K562 (cell line): ENCODE results near the gene TMEM132C. TPM values are rescaled to one million over a fixed set of nuclear protein-coding genes. Genes with fewer than 3 reads are reported as not detected.

Experiments used
- ATAC-seq: fragments of 200-7000 bp; cut with Tn5 transposase; 3 replicates; pipeline ENCODE4 v1.9.1; 2020; ENCODE audit warnings: moderate library complexity
- BruUV-seq: library from RNA; stranded (reverse); fragments of 400-500 nt; replicated peaks from 2 replicates; lab custom pipeline; 2021; lab: Mats Ljungman, UMichigan
- CTCF ChIA-PET: fragments of 300-600 bp; formaldehyde crosslinking; extraction: SDS; loops from one replicate; lab custom pipeline; 2021; ENCODE audit warnings: low intra/inter-chr PET ratio; lab: Yijun Ruan, JAX
- POLR2A ChIA-PET: fragments of 300-600, 350-650 bp; sonication (Branson Sonifier 250); formaldehyde crosslinking; extraction: SDS; loops from one replicate; lab custom pipeline; 2021; ENCODE audit warnings: antibody characterized with exemption, inconsistent platforms; lab: Yijun Ruan, JAX
- DNase-seq, 4 experiments: peaks; one replicate each; pipeline versions ENCODE4 v3.0.0 to v3.0.0-alpha.2; 2011 to 2018; ENCODE audit warnings: low spot score in 3 of 4, mixed read lengths in 3 of 4; ENCODE audit errors: extremely low read depth in 1 of 4
- FAIRE-seq: peaks from 2 replicates; lab custom pipeline; 2011; peaks lifted over from hg19 to GRCh38; lab: Jason Lieb, UNC
- H2AFZ ChIP-seq: 2 replicates; pipeline ENCODE4 v1.6.0; 2011; ENCODE audit warnings: low read depth, low read length, control low read depth, inconsistent platforms
- H3K27ac ChIP-seq: fragments of 200-600 bp; 3 replicates; pipeline ENCODE4 v1.8.0; 2011; ENCODE audit warnings: low read depth, mild to moderate bottlenecking, control low read depth, inconsistent platforms, low read length, moderate library complexity, mixed read lengths; ENCODE audit errors: extremely low read depth
- H3K27me3 ChIP-seq, 2 experiments: fragments of 300-600 bp in 1 of 2; 2 replicates in 1 of 2; 3 replicates in 1 of 2; pipeline versions ENCODE4 v1.6.0 to v1.8.0; 2011; ENCODE audit warnings: inconsistent platforms in 2 of 2, low read length in 2 of 2, mild to moderate bottlenecking in 1 of 2, mixed read lengths in 1 of 2, moderate library complexity in 1 of 2; ENCODE audit not compliant: control insufficient read depth in 2 of 2, insufficient read depth in 2 of 2
- H3K36me3 ChIP-seq: fragments of 300-600 bp; 3 replicates; pipeline ENCODE4 v1.8.0; 2011; ENCODE audit warnings: mild to moderate bottlenecking, low read length, inconsistent platforms; ENCODE audit not compliant: control insufficient read depth, insufficient read depth
- H3K4me1 ChIP-seq, 2 experiments: fragments of 200-600 bp in 1 of 2; replicated peaks in 1 of 2; 2 replicates in 1 of 2; 3 replicates in 1 of 2; pipeline versions ENCODE4 v1.5.1 to v1.8.0; 2011; ENCODE audit warnings: inconsistent platforms in 2 of 2, low read length in 2 of 2, mild to moderate bottlenecking in 1 of 2, mixed read lengths in 1 of 2, moderate library complexity in 1 of 2; ENCODE audit not compliant: control insufficient read depth in 2 of 2, insufficient read depth in 2 of 2
- H3K4me2 ChIP-seq: 2 replicates; pipeline ENCODE4 v1.6.1; 2011; ENCODE audit warnings: low read length, control low read depth, inconsistent platforms, mixed read lengths; ENCODE audit not compliant: insufficient read depth
- H3K4me3 ChIP-seq: fragments of 200-600 bp; sonication (generic), shearing (Covaris generic); 2 replicates; pipeline ENCODE4 v1.5.1; 2016; ENCODE audit warnings: control low read depth, inconsistent platforms
- H3K79me2 ChIP-seq: fragments of 200-600 bp; 3 replicates; pipeline ENCODE4 v1.8.0; 2011; ENCODE audit warnings: low read length, inconsistent platforms; ENCODE audit not compliant: control insufficient read depth, insufficient read depth
- H3K9ac ChIP-seq, 2 experiments: 2 replicates each; pipeline versions ENCODE4 v1.6.0 to v1.6.1; 2011; ENCODE audit warnings: low read depth in 2 of 2, low read length in 2 of 2, control low read depth in 1 of 2, inconsistent platforms in 1 of 2, mild to moderate bottlenecking in 1 of 2, mixed read lengths in 1 of 2; ENCODE audit not compliant: insufficient read depth in 1 of 2
- H3K9me1 ChIP-seq: one replicate; pipeline ENCODE4 v1.6.0; 2011; ENCODE audit warnings: inconsistent platforms, mild to moderate bottlenecking, low read length, moderate library complexity; ENCODE audit not compliant: control insufficient read depth, insufficient read depth
- H3K9me3 ChIP-seq: replicated peaks from 2 replicates; pipeline ENCODE4 v1.5.1; 2011; ENCODE audit warnings: low read depth, low read length, inconsistent platforms; ENCODE audit not compliant: control insufficient read depth, insufficient read depth
- H4K20me1 ChIP-seq: replicated peaks from 2 replicates; pipeline ENCODE4 v1.6.1; 2011; ENCODE audit warnings: low read length, inconsistent platforms, mixed read lengths; ENCODE audit not compliant: control insufficient read depth, insufficient read depth
- ATF6 ChIP-seq: sonication (generic); formaldehyde crosslinking; IDR thresholded peaks from 2 replicates; pipeline ENCODE4 v1.4.0; 2020; ENCODE audit warnings: mild to moderate bottlenecking, missing genetic modification reagents
- CBX8 ChIP-seq: fragments of 200-600 bp; sonication (generic); IDR thresholded peaks from 2 replicates; pipeline ENCODE4 v1.6.1; 2012; ENCODE audit warnings: borderline replicate concordance, mixed run types, low read depth, mild to moderate bottlenecking, moderate library complexity, mixed read lengths, low read length, control low read depth, inconsistent platforms; ENCODE audit not compliant: poor library complexity, severe bottlenecking; ENCODE audit errors: extremely low read depth
- HNRNPUL1 ChIP-seq: fragments of 200-400 bp; formaldehyde crosslinking; IDR thresholded peaks from 2 replicates; pipeline ENCODE4 v1.6.1; 2017; ENCODE audit warnings: low read length
- KLF10 ChIP-seq: fragments of 250-450 bp; sonication (Bioruptor Pico); IDR thresholded peaks from 2 replicates; pipeline ENCODE4 v1.6.1; 2021; ENCODE audit warnings: matching md5 sums
- MECOM ChIP-seq: fragments of 250-450 bp; sonication (Bioruptor Pico); IDR thresholded peaks from 2 replicates; pipeline ENCODE4 v1.8.0; 2022; ENCODE audit warnings: inconsistent platforms
- MYC ChIP-seq, 2 experiments: fragments of 250-450 bp in 1 of 2; sonication (Bioruptor Pico) in 1 of 2; IDR thresholded peaks; 2 replicates each; pipeline versions ENCODE4 v1.5.1 to v1.6.1; 2012 to 2021; ENCODE audit warnings: low read depth in 2 of 2, borderline replicate concordance in 1 of 2, improper control_type of control experiment in 1 of 2, low read length in 1 of 2, mild to moderate bottlenecking in 1 of 2, moderate library complexity in 1 of 2
- NCOA1 ChIP-seq: fragments of 450-650 bp; IDR thresholded peaks from 2 replicates; pipeline ENCODE4 v1.6.1; 2016; ENCODE audit warnings: low read depth
- NCOA6 ChIP-seq: fragments of 450-650 bp; IDR thresholded peaks from 2 replicates; pipeline ENCODE4 v1.6.1; 2017; ENCODE audit warnings: mild to moderate bottlenecking
- SREBF2 ChIP-seq: sonication (generic); formaldehyde crosslinking; IDR thresholded peaks from 2 replicates; pipeline ENCODE4 v1.4.0; 2020; ENCODE audit warnings: mild to moderate bottlenecking, missing genetic modification reagents
- TCF7L2 ChIP-seq: fragments of 150-350 bp; IDR thresholded peaks from 2 replicates; pipeline ENCODE4 v1.6.1; 2016; ENCODE audit warnings: low read depth, mild to moderate bottlenecking, low read length, moderate library complexity
- TSC22D4 ChIP-seq: fragments of 450-650 bp; IDR thresholded peaks from 2 replicates; pipeline ENCODE4 v1.6.1; 2016; ENCODE audit warnings: missing genetic modification characterization, missing biosample characterization, control low read depth
- ZHX1 ChIP-seq: fragments of 150-350 bp; conservative IDR thresholded peaks from 2 replicates; pipeline ENCODE4 v1.6.1; 2014; ENCODE audit warnings: low read length
- ZNF316 ChIP-seq: fragments of 450-650 bp; IDR thresholded peaks from 2 replicates; pipeline ENCODE4 v1.6.1; 2016
- ZNF561 ChIP-seq: fragments of 450-650 bp; formaldehyde crosslinking; conservative IDR thresholded peaks from 2 replicates; pipeline ENCODE4 v1.4.0; 2020; ENCODE audit warnings: mild to moderate bottlenecking, moderate library complexity
- WGBS: fragments of 100-300 bp; shearing (Covaris generic); methylation state at CpG from one replicate; pipeline ENCODE4 v1.1.6; 2016; ENCODE audit warnings: low coverage, mixed read lengths; ENCODE audit not compliant: insufficient coverage; ENCODE audit errors: missing lambda C conversion rate; 5-methylcytosine and 5-hydroxymethylcytosine counted together
- in situ Hi-C: fragments of 300-500 bp; cut with MboI; formaldehyde crosslinking; loops from 4 replicates; pipeline ENCODE4 v1.15.0; 2018; ENCODE audit warnings: inconsistent platforms, mixed read lengths
- intact Hi-C: fragments of 100-400 bp; cut with micrococcal nuclease; formaldehyde crosslinking; loops from 2 replicates; pipeline ENCODE4 v1.14.2; 2022
- polyA plus RNA-seq, 8 experiments: library from polyadenylated mRNA; depleted of rRNA in 4 of 8; stranded (reverse) in 5 of 8; unstranded in 3 of 8; fragments of >200 nt; fragmentation: Nextera tagmentation in 2 of 8; fragmentation: Illumina TruSeq in 1 of 8; extraction: Ambion mirVana in 2 of 8; extraction: Trizol in 1 of 8; gene quantifications; 2 replicates each; pipeline versions ENCODE4 v1.2.1 to v1.2.3, GENCODE V29; 2011 to 2014; ENCODE audit warnings: inconsistent platforms in 1 of 8, missing spikeins in 1 of 8
- total RNA-seq, 7 experiments: library from RNA; depleted of rRNA in 6 of 7; stranded (reverse); fragments of >200 nt in 6 of 7; fragmentation: Illumina TruSeq in 2 of 7; extraction: Trizol in 2 of 7; gene quantifications; 2 replicates each; pipeline versions ENCODE4 v1.2.1 to v1.2.3, GENCODE V29; 2011 to 2021; ENCODE audit warnings: low replicate concordance in 1 of 7
- TF ChIP-seq, protein P1 (sequence below): sonication (generic); formaldehyde crosslinking; IDR thresholded peaks from 2 replicates; pipeline ENCODE4 v1.8.1; 2023; ENCODE audit warnings: mild to moderate bottlenecking, missing genetic modification reagents, moderate library complexity

Gene TMEM132C
- total and polyA plus RNA-seq, 9 of the 15 experiments (the other 6 are each of a cell fraction or from before 2014, with no cell fraction given): not detected

GRCh38 chr12:128662101-128662500, 395.1 kb downstream of the TMEM132C start:
- Histone ChIP-seq H3K79me2 (no peaks in the 10 kb centered on the region), H3K36me3 (no peaks in the 10 kb centered on the region), H3K27ac (no peak overlapping the region), H3K27me3 (peaks cover 0 to 9% of the 10 kb centered on the region in 2 experiments; a peak in 1 of 5 replicates), H3K9me3 (no peaks in the 10 kb centered on the region), H3K9ac (no peak overlapping the region), H3K4me3 (no peak overlapping the region), H4K20me1 (no peaks in the 10 kb centered on the region; the same call in 1 of the 2 replicates), H3K4me1 (no peaks in the 10 kb centered on the region), H3K4me2 (no peak overlapping the region), H2AFZ (no peak overlapping the region), H3K9me1 (no peaks in the 10 kb centered on the region)
- ATAC-seq (no peak), FAIRE-seq (no peak), DNase-seq (no peak)
- no TSS peak for BruUV-seq
- intact Hi-C loops (no loop called here), in situ Hi-C loops (no loop called here)
- POLR2A ChIA-PET: no interaction called here
- 0% methylated on average over 1 of the region's 1 CpG for WGBS
- CTCF ChIA-PET: no interaction called here
- TF ChIP-seq ZNF316 (no peak), ZHX1 (no peak), SREBF2 (CRISPR knock-in tag) (no peak), MECOM (no peak), HNRNPUL1 (no peak), NCOA1 (no peak), ZNF561 (CRISPR knock-in tag) (no peak), TCF7L2 (no peak), TSC22D4 (tag) (no peak), MYC (IDR thresholded peaks at IDR 0.05; ENCODE audit: low read depth, low read length) (no peak), MYC (CRISPR knock-in tag; IDR thresholded peaks at IDR 0.05; ENCODE audit: borderline replicate concordance, low read depth) (no peak), ATF6 (CRISPR knock-in tag) (no peak), NCOA6 (no peak), KLF10 (no peak), CBX8 (no peak)
- TF ChIP-seq, protein P1, sequence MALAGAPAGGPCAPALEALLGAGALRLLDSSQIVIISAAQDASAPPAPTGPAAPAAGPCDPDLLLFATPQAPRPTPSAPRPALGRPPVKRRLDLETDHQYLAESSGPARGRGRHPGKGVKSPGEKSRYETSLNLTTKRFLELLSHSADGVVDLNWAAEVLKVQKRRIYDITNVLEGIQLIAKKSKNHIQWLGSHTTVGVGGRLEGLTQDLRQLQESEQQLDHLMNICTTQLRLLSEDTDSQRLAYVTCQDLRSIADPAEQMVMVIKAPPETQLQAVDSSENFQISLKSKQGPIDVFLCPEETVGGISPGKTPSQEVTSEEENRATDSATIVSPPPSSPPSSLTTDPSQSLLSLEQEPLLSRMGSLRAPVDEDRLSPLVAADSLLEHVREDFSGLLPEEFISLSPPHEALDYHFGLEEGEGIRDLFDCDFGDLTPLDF (CRISPR knock-in tag): no peak
